SJCRH30 (cell line): ENCODE results near the gene PSAP. TPM values are rescaled to one million over a fixed set of nuclear protein-coding genes. Genes with fewer than 3 reads are reported as not detected.

Experiments used
- DNase-seq, 2 experiments: peaks; one replicate each; pipeline ENCODE4 v3.0.0-alpha.2; 2015 to 2020
- H3K27ac ChIP-seq: fragments of 250-450 bp; sonication (Bioruptor Pico); 2 replicates; pipeline ENCODE4 v1.5.1; 2020; ENCODE audit warnings: mild to moderate bottlenecking, moderate library complexity
- H3K27me3 ChIP-seq: fragments of 250-450 bp; sonication (Bioruptor Pico); 2 replicates; pipeline ENCODE4 v1.5.1; 2020; ENCODE audit warnings: mild to moderate bottlenecking, moderate library complexity
- H3K36me3 ChIP-seq: fragments of 250-450 bp; sonication (Bioruptor Pico); 2 replicates; pipeline ENCODE4 v1.5.1; 2020; ENCODE audit warnings: mild to moderate bottlenecking, moderate library complexity
- H3K4me1 ChIP-seq: fragments of 250-450 bp; sonication (Bioruptor Pico); 2 replicates; pipeline ENCODE4 v1.5.1; 2020; ENCODE audit warnings: mild to moderate bottlenecking, moderate library complexity
- H3K4me3 ChIP-seq: fragments of 250-450 bp; sonication (Bioruptor Pico); 2 replicates; pipeline ENCODE4 v1.5.1; 2020; ENCODE audit warnings: mild to moderate bottlenecking, moderate library complexity
- H3K9me3 ChIP-seq: fragments of 250-450 bp; sonication (Bioruptor Pico); replicated peaks from 2 replicates; pipeline ENCODE4 v1.5.1; 2020; ENCODE audit warnings: mild to moderate bottlenecking, moderate library complexity
- total RNA-seq: library from RNA; depleted of rRNA; stranded (reverse); fragments of >200 nt; shearing (Covaris generic); gene quantifications from 2 replicates; pipeline ENCODE4 v1.2.3, GENCODE V29; 2014

PSAP gene
- total RNA-seq, 1 experiment from 2014 or later = 172 TPM

DNA sequence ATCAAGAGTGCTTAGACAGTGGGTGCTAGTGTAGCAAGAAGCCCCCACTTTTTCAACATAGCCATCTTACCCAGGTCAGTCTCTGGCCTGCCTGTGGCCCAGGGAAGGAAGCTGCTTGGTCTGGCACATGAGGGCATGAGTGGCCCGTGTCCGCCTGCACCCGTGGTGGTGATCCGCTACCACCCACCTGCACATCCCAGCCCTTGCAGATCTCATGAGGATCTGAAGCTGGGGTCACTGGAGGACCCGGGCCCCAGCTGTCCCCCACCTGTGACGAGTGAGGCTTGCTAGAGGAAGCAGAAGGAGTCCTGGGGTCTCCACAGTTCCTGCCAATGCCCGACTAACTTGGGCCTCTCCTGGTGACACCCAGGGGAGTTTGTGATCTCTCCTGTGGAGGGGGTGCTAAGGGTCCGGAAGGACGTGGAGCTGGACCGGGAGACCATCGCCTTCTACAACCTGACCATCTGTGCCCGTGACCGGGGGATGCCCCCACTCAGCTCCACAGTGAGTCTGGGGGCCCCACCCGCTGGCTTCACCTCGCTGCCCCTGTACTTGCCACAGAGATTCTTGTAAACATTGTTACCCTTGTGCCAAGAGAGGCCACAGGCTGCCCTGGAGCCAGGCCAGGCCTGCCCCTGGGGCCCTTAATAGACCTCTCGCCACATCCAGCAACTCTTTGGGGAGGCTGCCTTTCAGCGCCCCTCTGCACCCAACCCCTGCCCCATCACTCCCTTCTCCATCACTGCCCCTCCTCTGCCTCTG is 67.0 kb downstream of the PSAP start:
- H3K4me1 ChIP-seq = no peaks in the 10 kb centered on the region
- H3K27me3 ChIP-seq = no peaks in the 10 kb centered on the region
- no peak overlapping the region for H3K4me3 ChIP-seq
- no peak overlapping the region for H3K27ac ChIP-seq
- DNase-seq = no peak
- no peaks in the 10 kb centered on the region for H3K9me3 ChIP-seq
- H3K36me3 ChIP-seq = no peaks in the 10 kb centered on the region

- Histone ChIP-seq H3K27me3 (no peaks in the 10 kb centered on the region), H3K27ac (no peak overlapping the region), H3K9me3 (no peaks in the 10 kb centered on the region), H3K4me1 (no peaks in the 10 kb centered on the region), H3K4me3 (no peak overlapping the region), H3K36me3 (no peaks in the 10 kb centered on the region)
- no peak for DNase-seq
Measured at GRCh38 chr10:71782917-71783490, 68.0 kb downstream of the PSAP start.

DNA sequence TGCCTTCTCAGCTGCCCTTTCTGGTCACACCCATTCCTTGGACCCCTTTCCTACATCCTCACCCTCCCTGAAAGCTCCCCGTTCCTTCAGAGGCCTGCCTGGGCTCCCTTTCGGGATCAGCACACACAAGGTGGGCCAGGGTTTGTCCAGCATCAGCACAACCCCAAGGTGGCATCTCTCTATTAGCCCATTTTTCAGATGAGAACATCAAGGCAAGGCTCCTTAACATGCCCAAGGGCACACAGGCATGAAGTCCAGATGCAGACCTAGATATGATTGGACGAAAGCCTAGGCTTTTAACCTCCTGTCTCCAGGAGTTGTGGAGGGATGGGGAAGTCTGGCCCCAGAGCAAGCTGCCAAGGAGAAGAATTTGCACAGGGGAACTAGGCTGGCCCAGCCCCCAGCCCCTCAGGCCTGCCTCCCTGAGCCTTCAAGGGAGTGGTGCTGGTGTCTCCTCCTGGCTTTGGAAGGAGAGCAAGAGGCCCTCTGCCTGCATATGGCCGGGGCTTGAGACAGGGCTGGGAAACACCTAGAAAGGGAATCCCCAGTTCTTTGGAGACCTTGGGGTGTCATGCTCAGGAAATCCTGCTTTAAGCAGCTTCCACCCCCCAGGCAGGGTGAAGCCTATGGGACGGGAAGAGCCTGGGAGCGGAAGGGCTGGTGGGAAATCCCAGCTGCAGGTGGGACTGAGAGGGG is 68.7 kb downstream of the PSAP start:
- no peak overlapping the region for H3K4me3 ChIP-seq
- no peak for DNase-seq
- no peaks in the 10 kb centered on the region for H3K9me3 ChIP-seq
- H3K4me1 ChIP-seq = no peaks in the 10 kb centered on the region
- H3K36me3 ChIP-seq = no peaks in the 10 kb centered on the region
- no peaks in the 10 kb centered on the region for H3K27me3 ChIP-seq
- H3K27ac ChIP-seq = no peak overlapping the region

DNA sequence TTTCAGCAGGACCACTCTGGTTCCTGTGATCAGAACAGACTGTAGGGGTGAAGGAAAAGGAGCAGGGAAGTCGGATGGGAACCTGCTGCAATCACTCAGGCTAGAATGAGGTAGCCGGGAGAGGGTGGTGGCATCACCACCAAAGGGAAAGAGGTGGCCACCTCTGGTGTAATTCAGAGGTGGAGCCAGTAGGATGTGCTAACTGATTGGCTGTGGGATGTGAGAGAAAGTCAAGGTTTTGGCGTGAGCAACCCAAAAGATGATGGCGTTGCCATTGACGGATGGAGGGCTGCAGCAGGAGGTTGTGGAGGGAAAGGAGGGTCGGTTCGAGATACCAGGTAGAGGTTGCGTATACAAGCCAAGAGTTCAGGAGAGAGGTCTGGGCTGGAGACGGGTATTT is 70.3 kb downstream of the PSAP start:
- DNase-seq = no peak
- no peaks in the 10 kb centered on the region for H3K4me1 ChIP-seq
- H3K27ac ChIP-seq = no peak overlapping the region
- no peaks in the 10 kb centered on the region for H3K9me3 ChIP-seq
- no peak overlapping the region for H3K4me3 ChIP-seq
- no peaks in the 10 kb centered on the region for H3K27me3 ChIP-seq
- H3K36me3 ChIP-seq = no peaks in the 10 kb centered on the region

DNA sequence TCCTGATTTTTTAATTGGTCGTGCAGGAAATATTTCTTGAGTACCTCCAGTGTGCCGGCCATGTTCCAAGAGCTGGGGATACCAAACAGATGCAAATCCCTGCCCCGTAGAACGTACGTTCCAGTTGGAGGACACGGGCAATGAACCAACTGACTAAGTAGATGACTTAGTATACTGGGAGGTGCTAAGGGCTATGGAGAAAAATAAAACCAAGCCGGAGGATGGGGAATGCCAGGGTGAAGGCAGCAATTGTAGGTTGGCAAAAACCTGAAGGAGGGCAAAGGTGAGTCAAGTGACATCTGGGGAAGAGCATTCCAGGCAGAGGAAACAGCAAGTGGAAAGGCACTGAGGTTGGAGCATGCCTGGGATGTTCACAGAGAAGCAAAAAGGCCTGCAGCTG is 70.9 kb downstream of the PSAP start:
- no peak for DNase-seq
- H3K4me3 ChIP-seq = no peak overlapping the region
- no peak overlapping the region for H3K27ac ChIP-seq
- peaks cover 2% of the 10 kb centered on the region; the same call in 1 of the 2 replicates for H3K4me1 ChIP-seq
- H3K27me3 ChIP-seq = no peaks in the 10 kb centered on the region
- no peaks in the 10 kb centered on the region for H3K36me3 ChIP-seq
- no peaks in the 10 kb centered on the region for H3K9me3 ChIP-seq

- DNase-seq = no peak
Measured at GRCh38 chr10:71779641-71780040, 71.4 kb downstream of the PSAP start.

DNA sequence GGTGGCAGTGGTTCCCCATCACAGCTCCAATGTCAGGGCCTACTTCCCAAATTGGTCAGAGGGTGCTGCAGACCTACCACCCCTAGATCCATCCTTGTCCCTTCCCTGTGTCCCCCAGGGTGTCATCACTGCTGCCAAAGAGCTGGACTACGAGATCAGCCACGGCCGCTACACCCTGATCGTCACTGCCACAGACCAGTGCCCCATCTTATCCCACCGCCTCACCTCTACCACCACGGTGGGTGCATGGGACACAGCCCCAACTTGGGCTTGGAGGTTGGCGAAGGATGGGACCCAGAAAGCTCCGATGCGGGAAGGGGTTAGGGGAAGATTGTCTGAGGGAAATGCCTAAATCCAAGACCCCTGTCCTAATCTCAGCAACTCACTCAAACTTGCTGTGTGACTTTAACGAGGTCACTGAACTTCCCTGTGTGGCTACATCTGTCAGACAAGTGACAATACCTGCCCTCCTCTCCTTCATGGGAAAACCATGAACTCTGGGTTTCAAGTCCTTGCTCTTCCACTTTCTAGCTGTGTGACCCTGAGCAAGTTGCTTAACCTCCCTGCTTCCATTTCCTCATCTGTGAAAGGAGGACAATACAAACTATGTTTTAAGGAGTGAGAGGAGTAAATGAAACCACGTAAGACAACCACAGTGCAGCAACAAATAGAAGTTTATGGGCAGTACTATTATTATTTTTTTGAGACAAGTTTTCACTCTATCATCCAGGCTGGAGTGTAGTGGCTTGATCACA is 72.8 kb downstream of the PSAP start:
- H3K4me1 ChIP-seq = peaks cover 13% of the 10 kb centered on the region
- no peaks in the 10 kb centered on the region for H3K27me3 ChIP-seq
- DNase-seq = no peak
- H3K36me3 ChIP-seq = no peaks in the 10 kb centered on the region
- no peaks in the 10 kb centered on the region for H3K9me3 ChIP-seq
- no peak overlapping the region for H3K4me3 ChIP-seq
- no peak overlapping the region for H3K27ac ChIP-seq

More at GRCh38 chr10:71779641-71780040, 71.4 kb downstream of the PSAP start:
- Histone ChIP-seq H3K4me1 (peaks cover 8% of the 10 kb centered on the region), H3K9me3 (no peaks in the 10 kb centered on the region), H3K27ac (no peak overlapping the region), H3K4me3 (no peak overlapping the region), H3K27me3 (no peaks in the 10 kb centered on the region), H3K36me3 (no peaks in the 10 kb centered on the region)

DNA sequence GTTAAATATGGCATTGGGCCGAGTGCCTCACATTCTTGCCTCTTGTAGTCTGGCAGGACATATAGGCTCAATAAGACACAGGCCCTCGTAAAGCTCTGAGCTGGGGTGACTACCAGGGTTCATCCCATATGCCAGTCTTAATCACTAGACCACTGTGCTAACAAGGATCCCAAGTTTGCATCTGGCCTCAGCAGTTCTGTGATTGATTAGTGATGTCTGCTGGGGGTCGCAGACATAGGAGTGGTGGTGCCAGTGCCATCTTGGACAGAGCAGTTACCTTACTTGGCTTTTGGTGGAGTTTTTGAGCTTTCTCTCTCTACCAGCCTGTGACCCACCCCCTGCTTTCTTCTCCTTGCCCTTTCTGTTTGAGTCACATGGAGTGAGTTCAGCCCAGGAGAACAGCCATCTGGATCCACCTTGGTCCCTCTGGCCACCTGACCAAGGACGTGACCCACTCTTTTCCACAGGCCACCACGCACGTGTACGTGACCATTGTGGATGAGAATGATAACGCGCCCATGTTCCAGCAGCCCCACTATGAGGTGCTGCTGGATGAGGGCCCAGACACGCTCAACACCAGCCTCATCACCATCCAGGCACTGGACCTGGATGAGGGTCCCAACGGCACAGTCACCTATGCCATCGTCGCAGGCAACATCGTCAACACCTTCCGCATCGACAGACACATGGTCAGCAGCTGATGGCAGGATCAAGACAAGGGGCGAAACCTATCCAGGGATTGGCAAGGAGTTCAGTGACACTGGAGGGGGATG is 73.7 kb downstream of the PSAP start:
- Histone ChIP-seq H3K9me3 (no peaks in the 10 kb centered on the region), H3K4me1 (peaks cover 17% of the 10 kb centered on the region), H3K27me3 (no peaks in the 10 kb centered on the region), H3K36me3 (no peaks in the 10 kb centered on the region), H3K27ac (no peak overlapping the region), H3K4me3 (no peak overlapping the region)
- no peak for DNase-seq

GRCh38 chr10:71776481-71776925 is 74.5 kb downstream of the PSAP start:
- Histone ChIP-seq H3K27me3 (no peaks in the 10 kb centered on the region), H3K9me3 (no peaks in the 10 kb centered on the region), H3K36me3 (no peaks in the 10 kb centered on the region), H3K27ac (no peak overlapping the region), H3K4me3 (no peak overlapping the region), H3K4me1 (peaks cover 19% of the 10 kb centered on the region)
- DNase-seq = no peak

DNA sequence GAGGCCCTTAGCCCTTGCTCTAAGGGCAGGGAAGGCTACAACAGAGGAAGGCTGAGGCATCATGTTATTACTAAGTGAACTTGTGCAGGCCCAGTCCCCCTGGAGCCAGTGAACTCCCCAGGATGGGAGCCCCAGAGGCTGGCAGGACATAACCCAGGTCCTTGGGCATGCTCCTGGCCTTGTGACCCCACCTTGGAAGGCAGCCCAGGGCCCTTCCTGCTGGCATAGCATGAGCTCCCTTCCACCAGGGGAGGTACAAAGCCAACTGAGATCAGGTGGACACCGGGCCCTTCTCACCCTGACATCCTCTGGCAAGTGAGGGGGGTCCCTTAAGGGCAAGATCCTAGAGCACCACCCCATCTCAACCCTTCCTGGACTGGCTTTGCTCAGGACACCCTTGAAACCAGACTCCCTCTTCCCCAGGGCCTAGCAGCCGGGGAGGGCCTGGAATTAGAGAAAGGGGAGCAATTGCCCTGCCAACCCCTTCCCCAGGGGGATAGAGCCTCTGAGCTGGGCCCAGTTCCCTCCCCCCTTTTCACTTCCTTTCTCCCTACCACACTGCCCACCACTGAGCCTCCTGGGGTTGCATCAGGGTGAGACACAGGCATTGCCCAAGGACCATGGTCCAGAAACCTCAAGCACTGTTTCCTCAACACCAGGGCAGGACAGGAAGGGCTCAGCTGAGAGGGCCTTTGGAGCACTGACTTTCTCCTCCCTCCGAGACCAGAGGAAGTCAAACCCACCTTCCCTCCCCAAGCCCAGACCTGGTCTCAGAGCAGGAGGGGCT is 75.9 kb downstream of the PSAP start:
- DNase-seq = no peak
- Histone ChIP-seq H3K4me3 (no peak overlapping the region), H3K27me3 (no peaks in the 10 kb centered on the region), H3K36me3 (no peaks in the 10 kb centered on the region), H3K9me3 (no peaks in the 10 kb centered on the region), H3K27ac (peak overlapping the region; percentile 36), H3K4me1 (peaks cover 19% of the 10 kb centered on the region)

DNA sequence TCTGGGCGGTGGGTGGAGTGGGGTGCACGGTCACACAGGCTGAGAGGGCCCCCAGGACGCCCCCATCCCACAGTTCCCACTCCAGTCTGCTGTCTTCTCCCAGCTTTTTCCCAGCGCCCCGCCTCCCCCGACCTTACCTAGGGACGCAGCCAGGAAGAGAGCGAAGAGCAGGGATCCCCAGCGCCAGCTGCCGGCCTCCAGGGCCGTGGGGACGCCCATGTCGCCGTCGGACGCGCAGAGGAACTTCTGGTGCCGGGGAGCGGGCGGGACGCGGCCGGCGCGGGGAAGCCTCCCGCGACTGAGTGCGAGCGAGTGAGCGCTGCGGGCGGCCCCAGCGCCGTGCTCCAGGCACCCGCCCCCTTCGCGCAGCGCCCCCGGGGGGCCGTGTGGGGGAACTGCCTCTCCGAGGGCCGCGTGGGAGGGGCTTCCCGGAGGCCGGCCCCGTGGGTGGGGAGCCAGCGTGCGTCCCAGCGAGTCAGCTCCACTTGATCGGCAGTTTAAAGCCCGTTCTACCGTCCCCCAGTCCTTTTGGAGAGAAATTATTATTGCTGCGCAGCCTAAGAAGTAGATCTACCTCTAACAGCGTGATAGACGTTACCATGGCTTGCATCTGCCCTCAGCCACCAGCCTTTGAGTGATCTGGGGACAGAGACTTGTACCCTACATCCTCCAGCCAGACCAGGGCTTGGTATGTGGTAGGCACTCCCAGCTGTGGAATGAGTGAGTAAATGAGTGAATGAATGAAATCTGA is 77.7 kb downstream of the PSAP start, which contains the start of gene VSIR:
VSIR (minus strand) TSS at position 300 of the 751 bp plus-strand sequence; CDS start at position 219, 81 bp downstream.
- H3K9me3 ChIP-seq = no peaks in the 10 kb centered on the region
- peaks cover 20% of the 10 kb centered on the region for H3K4me1 ChIP-seq
- no peaks in the 10 kb centered on the region for H3K36me3 ChIP-seq
- H3K27me3 ChIP-seq = no peaks in the 10 kb centered on the region
- peak within 1 kb of the TSS; percentile 64 for H3K27ac ChIP-seq
- H3K4me3 ChIP-seq = peak within 1 kb of the TSS; percentile 58
- peak; percentile 78 to 84 for DNase-seq

- H3K4me1 ChIP-seq = peaks cover 26% of the 10 kb centered on the region
- H3K27me3 ChIP-seq = no peaks in the 10 kb centered on the region
- H3K9me3 ChIP-seq = no peaks in the 10 kb centered on the region
- peak overlapping the region; percentile 58 for H3K4me3 ChIP-seq
- no peak for DNase-seq
- no peaks in the 10 kb centered on the region for H3K36me3 ChIP-seq
- peak overlapping the region; percentile 64; the same call in 1 of the 2 replicates for H3K27ac ChIP-seq
Measured at GRCh38 chr10:71772832-71773220, 78.2 kb downstream of the PSAP start.
